Measurements from ENCODE around the gene RTKN.
A peak's percentile ranks its signal among the peaks of the same experiment; 100 is the strongest.
"Not testable (repeated sequence)": the region's sequence is repeated elsewhere in the genome, so short reads cannot be mapped to it uniquely, and the experiment has no call there.

RTKN gene

GRCh38 chr2:74448771-74449170 is 7.0 kb upstream of the RTKN start:
- 91% methylated on average over 2 of the region's 2 CpGs for WGBS, 2 experiments
- H3K27me3 ChIP-seq (ENCODE audit: control insufficient read depth, insufficient read depth, low read length, poor library complexity, severe bottlenecking), result peaks cover 12% of the 10 kb centered on the region
- H3K27ac ChIP-seq (ENCODE audit: insufficient read depth, low read depth, low read length, poor library complexity, severe bottlenecking), result no peak overlapping the region
- H3K9me3 ChIP-seq (ENCODE audit: control insufficient read depth, low read length), result no peaks in the 10 kb centered on the region
- no peaks in the 10 kb centered on the region for H3K36me3 ChIP-seq (ENCODE audit: control insufficient read depth, insufficient read depth, low read length)
- H3K4me1 ChIP-seq (ENCODE audit: control insufficient read depth, insufficient read depth, low read length), result no peaks in the 10 kb centered on the region
- no peak overlapping the region for H3K4me3 ChIP-seq (ENCODE audit: insufficient read depth, low read depth, low read length)

- H3K4me1 ChIP-seq (ENCODE audit: control insufficient read depth, insufficient read depth, low read length), result peaks cover 2% of the 10 kb centered on the region
- H3K27me3 ChIP-seq (ENCODE audit: control insufficient read depth, insufficient read depth, low read length, poor library complexity, severe bottlenecking), result peaks cover 18% of the 10 kb centered on the region
- WGBS, 2 experiments, result 90 to 91% methylated on average over 2 to 5 of the region's 5 CpGs
These were observed 5.7 kb upstream of the RTKN start for GRCh38 chr2:74447230-74447999.

GRCh38 chr2:74444498-74445318 is 3.0 kb upstream of the RTKN start:
- no peak overlapping the region for H3K4me3 ChIP-seq (ENCODE audit: insufficient read depth, low read depth, low read length)
- no peak overlapping the region for H3K27ac ChIP-seq (ENCODE audit: insufficient read depth, low read depth, low read length, poor library complexity, severe bottlenecking)
- H3K36me3 ChIP-seq (ENCODE audit: control insufficient read depth, insufficient read depth, low read length), result no peaks in the 10 kb centered on the region
- H3K27me3 ChIP-seq (ENCODE audit: control insufficient read depth, insufficient read depth, low read length, poor library complexity, severe bottlenecking), result peaks cover 34% of the 10 kb centered on the region
- H3K9me3 ChIP-seq (ENCODE audit: control insufficient read depth, low read length), result no peaks in the 10 kb centered on the region
- WGBS, 2 experiments, result 82 to 86% methylated on average over 4 of the region's 5 CpGs
- peaks cover 11% of the 10 kb centered on the region for H3K4me1 ChIP-seq (ENCODE audit: control insufficient read depth, insufficient read depth, low read length)

More at GRCh38 chr2:74447230-74447999, 5.7 kb upstream of the RTKN start:
- H3K36me3 ChIP-seq (ENCODE audit: control insufficient read depth, insufficient read depth, low read length), result no peaks in the 10 kb centered on the region
- no peaks in the 10 kb centered on the region for H3K9me3 ChIP-seq (ENCODE audit: control insufficient read depth, low read length)
- H3K4me3 ChIP-seq (ENCODE audit: insufficient read depth, low read depth, low read length), result no peak overlapping the region
- H3K27ac ChIP-seq (ENCODE audit: insufficient read depth, low read depth, low read length, poor library complexity, severe bottlenecking), result no peak overlapping the region

GRCh38 chr2:74442483-74443297 is 953 bp upstream of the RTKN start:
- WGBS, 2 experiments, result 80 to 84% methylated on average over 16 of the region's 16 CpGs
- peak overlapping the region; percentile 64 for H3K4me3 ChIP-seq (ENCODE audit: insufficient read depth, low read depth, low read length)
- peaks cover 34% of the 10 kb centered on the region for H3K27me3 ChIP-seq (ENCODE audit: control insufficient read depth, insufficient read depth, low read length, poor library complexity, severe bottlenecking)
- not testable (repeated sequence) for H3K27ac ChIP-seq (ENCODE audit: insufficient read depth, low read depth, low read length, poor library complexity, severe bottlenecking); H3K9me3 ChIP-seq (ENCODE audit: control insufficient read depth, low read length); H3K36me3 ChIP-seq (ENCODE audit: control insufficient read depth, insufficient read depth, low read length)
- H3K4me1 ChIP-seq (ENCODE audit: control insufficient read depth, insufficient read depth, low read length), result peaks cover 27% of the 10 kb centered on the region

- Histone ChIP-seq H3K9me3 (ENCODE audit: control insufficient read depth, low read length) (no peaks in the 10 kb centered on the region), H3K27ac (ENCODE audit: insufficient read depth, low read depth, low read length, poor library complexity, severe bottlenecking) (peak overlapping the region; percentile 97), H3K36me3 (ENCODE audit: control insufficient read depth, insufficient read depth, low read length) (no peaks in the 10 kb centered on the region), H3K4me3 (ENCODE audit: insufficient read depth, low read depth, low read length) (peak overlapping the region; percentile 64), H3K4me1 (ENCODE audit: control insufficient read depth, insufficient read depth, low read length) (peaks cover 27% of the 10 kb centered on the region), H3K27me3 (ENCODE audit: control insufficient read depth, insufficient read depth, low read length, poor library complexity, severe bottlenecking) (peaks cover 34% of the 10 kb centered on the region)
- 0 to 1% methylated on average over 33 of the region's 33 CpGs for WGBS, 2 experiments
These were observed 507 bp downstream of the RTKN start for GRCh38 chr2:74441170-74441689.

GRCh38 chr2:74440378-74441169 is 1.2 kb downstream of the RTKN start:
- peak overlapping the region; percentile 64 for H3K4me3 ChIP-seq (ENCODE audit: insufficient read depth, low read depth, low read length)
- H3K36me3 ChIP-seq (ENCODE audit: control insufficient read depth, insufficient read depth, low read length), result no peaks in the 10 kb centered on the region
- H3K27me3 ChIP-seq (ENCODE audit: control insufficient read depth, insufficient read depth, low read length, poor library complexity, severe bottlenecking), result peaks cover 34% of the 10 kb centered on the region
- 0 to 1% methylated on average over 45 of the region's 45 CpGs for WGBS, 2 experiments
- H3K27ac ChIP-seq (ENCODE audit: insufficient read depth, low read depth, low read length, poor library complexity, severe bottlenecking), result peak overlapping the region; percentile 97
- peaks cover 27% of the 10 kb centered on the region for H3K4me1 ChIP-seq (ENCODE audit: control insufficient read depth, insufficient read depth, low read length)
- no peaks in the 10 kb centered on the region for H3K9me3 ChIP-seq (ENCODE audit: control insufficient read depth, low read length)

GRCh38 chr2:74439803-74440377 is 1.8 kb downstream of the RTKN start:
- H3K27ac ChIP-seq (ENCODE audit: insufficient read depth, low read depth, low read length, poor library complexity, severe bottlenecking), result peak overlapping the region; percentile 97
- peak overlapping the region; percentile 64 for H3K4me3 ChIP-seq (ENCODE audit: insufficient read depth, low read depth, low read length)
- H3K27me3 ChIP-seq (ENCODE audit: control insufficient read depth, insufficient read depth, low read length, poor library complexity, severe bottlenecking), result peaks cover 32% of the 10 kb centered on the region
- H3K4me1 ChIP-seq (ENCODE audit: control insufficient read depth, insufficient read depth, low read length), result peaks cover 27% of the 10 kb centered on the region
- H3K36me3 ChIP-seq (ENCODE audit: control insufficient read depth, insufficient read depth, low read length), result no peaks in the 10 kb centered on the region
- no peaks in the 10 kb centered on the region for H3K9me3 ChIP-seq (ENCODE audit: control insufficient read depth, low read length)
- WGBS, 2 experiments, result 15 to 20% methylated on average over 14 of the region's 14 CpGs

- 64 to 67% methylated on average over 3 of the region's 3 CpGs for WGBS, 2 experiments
- H3K27me3 ChIP-seq (ENCODE audit: control insufficient read depth, insufficient read depth, low read length, poor library complexity, severe bottlenecking), result peaks cover 27% of the 10 kb centered on the region
- H3K27ac ChIP-seq (ENCODE audit: insufficient read depth, low read depth, low read length, poor library complexity, severe bottlenecking), result peak overlapping the region; percentile 97
- H3K4me3 ChIP-seq (ENCODE audit: insufficient read depth, low read depth, low read length), result peak overlapping the region; percentile 64
- no peaks in the 10 kb centered on the region for H3K9me3 ChIP-seq (ENCODE audit: control insufficient read depth, low read length)
- no peaks in the 10 kb centered on the region for H3K36me3 ChIP-seq (ENCODE audit: control insufficient read depth, insufficient read depth, low read length)
- peaks cover 27% of the 10 kb centered on the region for H3K4me1 ChIP-seq (ENCODE audit: control insufficient read depth, insufficient read depth, low read length)
These were observed 2.4 kb downstream of the RTKN start for GRCh38 chr2:74439373-74439772.

- Histone ChIP-seq H3K9me3 (ENCODE audit: control insufficient read depth, low read length) (no peaks in the 10 kb centered on the region), H3K27ac (ENCODE audit: insufficient read depth, low read depth, low read length, poor library complexity, severe bottlenecking) (no peak overlapping the region), H3K4me3 (ENCODE audit: insufficient read depth, low read depth, low read length) (no peak overlapping the region), H3K36me3 (ENCODE audit: control insufficient read depth, insufficient read depth, low read length) (no peaks in the 10 kb centered on the region), H3K4me1 (ENCODE audit: control insufficient read depth, insufficient read depth, low read length) (peaks cover 27% of the 10 kb centered on the region), H3K27me3 (ENCODE audit: control insufficient read depth, insufficient read depth, low read length, poor library complexity, severe bottlenecking) (peaks cover 23% of the 10 kb centered on the region)
- 90 to 91% methylated on average over 1 of the region's 1 CpG for WGBS, 2 experiments
These were observed 3.5 kb downstream of the RTKN start for GRCh38 chr2:74438248-74438647.
